GM12873 (cell line): Measurements from ENCODE around the gene CARD11.

ENCODE experiments used
- CTCF ChIP-seq: IDR thresholded peaks from 2 replicates; pipeline ENCODE4 v1.5.1; 2012; ENCODE audit warnings: low read depth, mild to moderate bottlenecking, moderate library complexity, low read length, control low read depth; ENCODE audit not compliant: insufficient read depth; ENCODE audit errors: missing control alignments

The CARD11 gene

GRCh38 chr7:2950578-2950977 lies 93.1 kb downstream of the CARD11 start:
- TF ChIP-seq CTCF: no peak

- no peak for TF ChIP-seq CTCF
Measured at GRCh38 chr7:2948749-2949148, 94.9 kb downstream of the CARD11 start.

- TF ChIP-seq CTCF: no peak
Measured at GRCh38 chr7:2947058-2947780, 96.4 kb downstream of the CARD11 start.

- TF ChIP-seq CTCF: no peak
Measured at GRCh38 chr7:2945171-2945570, 98.5 kb downstream of the CARD11 start.

- no peak for TF ChIP-seq CTCF
Measured at GRCh38 chr7:2944739-2945138, 98.9 kb downstream of the CARD11 start.

GRCh38 chr7:2943851-2944601 lies 99.6 kb downstream of the CARD11 start:
- TF ChIP-seq CTCF: no peak

- no peak for TF ChIP-seq CTCF
Measured at GRCh38 chr7:2941216-2941859, 102.3 kb downstream of the CARD11 start.
